Measurements from ENCODE around the gene AP2A1.

AP2A1 gene

DNA sequence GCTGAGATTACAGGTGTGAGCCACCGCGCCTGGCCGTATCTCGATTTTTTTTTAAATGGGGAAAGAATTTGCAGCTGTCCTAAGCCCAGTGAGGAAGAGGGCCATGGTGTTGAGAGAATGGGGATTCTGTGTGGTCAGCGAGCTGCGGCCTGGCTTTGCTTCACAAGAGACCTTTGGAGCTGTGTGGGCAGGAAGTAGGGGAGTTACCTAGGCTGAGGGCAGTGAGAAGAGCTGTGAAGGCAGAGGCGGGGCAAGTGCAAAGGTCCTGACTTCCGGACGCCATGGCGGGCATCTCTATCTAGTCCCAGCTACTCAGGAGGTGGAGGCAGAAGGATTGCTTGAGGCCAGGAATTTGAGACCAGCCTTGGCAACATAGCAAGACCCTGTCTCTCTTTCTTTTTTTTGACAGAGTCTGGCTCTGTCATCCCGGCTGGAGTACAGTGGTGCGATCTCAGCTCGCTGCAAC is 4.9 kb downstream of the AP2A1 start:
- in situ Hi-C loops (cut with MboI; ENCODE audit: low sequenced_read_pairs, unreplicated experiment): no loop called here
- DNase-seq (ENCODE audit: low spot score): no peak

DNA sequence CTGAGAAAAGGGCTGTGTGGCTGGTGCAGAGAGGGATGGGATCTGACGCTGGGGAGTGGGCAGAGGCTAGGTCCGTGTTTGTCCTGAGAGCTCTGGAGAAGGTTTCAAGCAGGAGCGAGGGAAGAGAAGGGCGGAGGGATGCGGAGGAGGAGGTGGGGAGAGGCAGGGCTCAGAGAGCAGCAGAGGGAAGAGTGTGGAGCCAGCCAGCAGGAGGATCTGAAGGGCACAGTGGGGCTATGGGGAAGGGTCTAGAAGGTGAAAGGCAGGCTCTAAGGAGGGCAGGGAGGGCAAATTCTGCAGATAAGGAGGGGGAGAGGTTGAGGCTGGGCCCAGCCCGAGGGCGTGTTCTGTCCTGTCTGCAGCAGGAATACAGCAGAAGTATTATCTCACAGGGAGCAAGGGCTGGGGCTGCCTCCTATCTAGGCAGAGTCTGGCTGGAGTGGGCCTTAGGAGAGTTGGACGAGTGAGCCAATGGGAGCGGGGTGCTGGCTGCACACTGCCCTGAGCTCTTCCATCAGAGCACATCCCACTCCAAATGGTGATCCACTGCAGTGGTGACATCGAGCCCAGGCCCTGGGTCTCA is 6.1 kb downstream of the AP2A1 start:
- in situ Hi-C loops (cut with MboI; ENCODE audit: low sequenced_read_pairs, unreplicated experiment): no loop called here
- TF ChIP-seq, protein P1, sequence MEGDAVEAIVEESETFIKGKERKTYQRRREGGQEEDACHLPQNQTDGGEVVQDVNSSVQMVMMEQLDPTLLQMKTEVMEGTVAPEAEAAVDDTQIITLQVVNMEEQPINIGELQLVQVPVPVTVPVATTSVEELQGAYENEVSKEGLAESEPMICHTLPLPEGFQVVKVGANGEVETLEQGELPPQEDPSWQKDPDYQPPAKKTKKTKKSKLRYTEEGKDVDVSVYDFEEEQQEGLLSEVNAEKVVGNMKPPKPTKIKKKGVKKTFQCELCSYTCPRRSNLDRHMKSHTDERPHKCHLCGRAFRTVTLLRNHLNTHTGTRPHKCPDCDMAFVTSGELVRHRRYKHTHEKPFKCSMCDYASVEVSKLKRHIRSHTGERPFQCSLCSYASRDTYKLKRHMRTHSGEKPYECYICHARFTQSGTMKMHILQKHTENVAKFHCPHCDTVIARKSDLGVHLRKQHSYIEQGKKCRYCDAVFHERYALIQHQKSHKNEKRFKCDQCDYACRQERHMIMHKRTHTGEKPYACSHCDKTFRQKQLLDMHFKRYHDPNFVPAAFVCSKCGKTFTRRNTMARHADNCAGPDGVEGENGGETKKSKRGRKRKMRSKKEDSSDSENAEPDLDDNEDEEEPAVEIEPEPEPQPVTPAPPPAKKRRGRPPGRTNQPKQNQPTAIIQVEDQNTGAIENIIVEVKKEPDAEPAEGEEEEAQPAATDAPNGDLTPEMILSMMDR (IDR thresholded peaks at IDR 0.05; ENCODE audit: borderline replicate concordance, control extremely low read depth, extremely low read depth, insufficient read depth, missing control alignments): no peak
- no peak for DNase-seq (ENCODE audit: low spot score)

More for the DNA sequence above, 4.9 kb downstream of the AP2A1 start:
- TF ChIP-seq, protein P1 (IDR thresholded peaks at IDR 0.05; ENCODE audit: borderline replicate concordance, control extremely low read depth, extremely low read depth, insufficient read depth, missing control alignments): no peak

DNA sequence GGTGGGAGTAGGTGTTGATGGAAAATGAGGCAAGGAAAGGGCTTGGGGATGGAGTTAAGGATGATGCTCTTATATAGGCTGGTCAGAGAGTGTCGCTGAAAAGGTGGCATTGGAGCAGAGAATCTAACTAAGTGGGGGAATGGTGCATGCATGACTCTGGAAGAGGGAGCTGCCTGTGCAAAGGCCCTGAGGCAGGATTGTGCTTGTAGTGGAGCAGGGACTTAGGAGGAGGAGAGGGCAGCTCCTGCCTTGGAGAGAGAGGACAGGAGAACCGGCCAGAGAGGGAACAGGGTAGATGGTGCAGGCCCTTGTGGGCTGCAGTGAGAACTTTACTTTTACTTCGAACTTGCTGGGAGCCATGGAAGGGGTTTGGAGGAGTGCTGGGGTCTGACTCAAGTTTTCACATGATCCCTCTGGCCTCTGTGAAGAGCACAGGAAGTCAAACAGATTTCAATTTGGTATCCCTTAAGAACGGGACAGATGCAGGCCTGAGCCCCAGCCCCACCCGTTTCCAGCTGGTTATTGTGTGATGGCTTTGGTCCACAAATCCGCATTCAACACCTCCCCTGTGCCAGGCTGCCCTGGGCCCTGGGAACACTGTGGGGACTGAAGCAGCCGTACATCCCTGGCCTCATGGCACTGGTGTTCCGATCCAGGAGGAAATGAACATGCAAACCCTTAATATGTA is 7.0 kb downstream of the AP2A1 start:
- in situ Hi-C loops (cut with MboI; ENCODE audit: low sequenced_read_pairs, unreplicated experiment): no loop called here
- TF ChIP-seq, protein P1 (IDR thresholded peaks at IDR 0.05; ENCODE audit: borderline replicate concordance, control extremely low read depth, extremely low read depth, insufficient read depth, missing control alignments): no peak
- no peak for DNase-seq (ENCODE audit: low spot score)

- in situ Hi-C loops (cut with MboI; ENCODE audit: low sequenced_read_pairs, unreplicated experiment): no loop called here
- TF ChIP-seq, protein P1 (IDR thresholded peaks at IDR 0.05; ENCODE audit: borderline replicate concordance, control extremely low read depth, extremely low read depth, insufficient read depth, missing control alignments): no peak
- no peak for DNase-seq (ENCODE audit: low spot score)
These were observed 8.2 kb downstream of the AP2A1 start for GRCh38 chr19:49774969-49775368.

GRCh38 chr19:49775742-49776370 is 9.1 kb downstream of the AP2A1 start:
- TF ChIP-seq, protein P1 (IDR thresholded peaks at IDR 0.05; ENCODE audit: borderline replicate concordance, control extremely low read depth, extremely low read depth, insufficient read depth, missing control alignments): no peak
- in situ Hi-C loops (cut with MboI; ENCODE audit: low sequenced_read_pairs, unreplicated experiment): no loop called here
- no peak for DNase-seq (ENCODE audit: low spot score)

DNA sequence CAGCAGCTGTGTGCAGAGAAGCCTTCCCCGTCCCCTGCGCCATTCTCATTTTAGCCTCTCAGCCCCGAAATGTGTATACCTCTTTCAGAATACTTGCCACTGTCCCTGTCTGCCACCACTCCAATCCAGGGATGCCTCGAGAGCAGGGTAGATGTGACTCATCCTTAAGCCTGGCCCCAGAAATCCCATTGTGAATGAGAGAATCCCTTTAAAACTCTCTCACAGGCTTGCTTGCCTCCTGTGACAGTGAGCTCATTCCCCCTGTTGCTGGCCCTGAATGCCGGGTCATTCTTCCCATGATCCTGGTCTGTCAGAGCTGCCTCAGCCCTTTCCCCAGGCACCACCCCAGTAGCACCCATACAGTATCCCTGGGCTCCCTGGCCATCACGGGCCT is 9.6 kb downstream of the AP2A1 start:
- TF ChIP-seq, protein P1 (IDR thresholded peaks at IDR 0.05; ENCODE audit: borderline replicate concordance, control extremely low read depth, extremely low read depth, insufficient read depth, missing control alignments): no peak
- in situ Hi-C loops (cut with MboI; ENCODE audit: low sequenced_read_pairs, unreplicated experiment): no loop called here
- DNase-seq (ENCODE audit: low spot score): no peak
